ENCODE results near the gene TRAK1. TPM values are rescaled to one million over a fixed set of nuclear protein-coding genes. Genes with fewer than 3 reads are reported as not detected.

The TRAK1 gene
- total RNA-seq, 1 donor from 2014 or later: 53.8 TPM

DNA sequence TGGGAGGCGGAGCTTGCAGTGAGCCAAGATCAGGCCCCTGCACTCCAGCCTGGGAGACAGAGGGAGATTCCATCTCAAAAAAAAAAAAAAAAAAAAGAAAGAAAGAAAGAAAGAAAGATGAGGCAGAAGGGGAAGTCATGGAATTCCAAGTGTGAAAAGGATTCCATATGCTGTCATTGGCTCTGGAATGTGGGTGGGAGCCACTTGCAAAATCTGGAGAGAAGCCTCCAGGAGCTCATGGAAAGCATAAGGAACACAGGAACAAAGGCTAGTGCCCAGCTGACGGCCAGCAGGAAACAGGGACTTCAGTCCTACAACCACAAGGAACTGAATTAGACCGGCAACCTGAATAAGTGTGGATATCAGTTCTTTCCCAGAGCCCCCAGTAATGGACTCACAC is 12.5 kb upstream of the TRAK1 start:
- peaks cover 13% of the 10 kb centered on the region for H3K9me3 Mint-ChIP-seq (ENCODE audit: low read depth)
- TF ChIP-seq, protein P1, sequence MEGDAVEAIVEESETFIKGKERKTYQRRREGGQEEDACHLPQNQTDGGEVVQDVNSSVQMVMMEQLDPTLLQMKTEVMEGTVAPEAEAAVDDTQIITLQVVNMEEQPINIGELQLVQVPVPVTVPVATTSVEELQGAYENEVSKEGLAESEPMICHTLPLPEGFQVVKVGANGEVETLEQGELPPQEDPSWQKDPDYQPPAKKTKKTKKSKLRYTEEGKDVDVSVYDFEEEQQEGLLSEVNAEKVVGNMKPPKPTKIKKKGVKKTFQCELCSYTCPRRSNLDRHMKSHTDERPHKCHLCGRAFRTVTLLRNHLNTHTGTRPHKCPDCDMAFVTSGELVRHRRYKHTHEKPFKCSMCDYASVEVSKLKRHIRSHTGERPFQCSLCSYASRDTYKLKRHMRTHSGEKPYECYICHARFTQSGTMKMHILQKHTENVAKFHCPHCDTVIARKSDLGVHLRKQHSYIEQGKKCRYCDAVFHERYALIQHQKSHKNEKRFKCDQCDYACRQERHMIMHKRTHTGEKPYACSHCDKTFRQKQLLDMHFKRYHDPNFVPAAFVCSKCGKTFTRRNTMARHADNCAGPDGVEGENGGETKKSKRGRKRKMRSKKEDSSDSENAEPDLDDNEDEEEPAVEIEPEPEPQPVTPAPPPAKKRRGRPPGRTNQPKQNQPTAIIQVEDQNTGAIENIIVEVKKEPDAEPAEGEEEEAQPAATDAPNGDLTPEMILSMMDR (IDR thresholded peaks at IDR 0.05; ENCODE audit: unreplicated experiment): no peak
- H3K27me3 Mint-ChIP-seq: no peaks in the 10 kb centered on the region
- no peak overlapping the region for H3K4me3 Mint-ChIP-seq (ENCODE audit: low read depth)
- H3K4me1 Mint-ChIP-seq (ENCODE audit: low read depth): peaks cover 14% of the 10 kb centered on the region
- H3K27ac Mint-ChIP-seq: peak overlapping the region; percentile 49
- peaks cover 8% of the 10 kb centered on the region for H3K36me3 Mint-ChIP-seq (ENCODE audit: insufficient read depth)
- DNase-seq (ENCODE audit: low spot score, unreplicated experiment): no peak

DNA sequence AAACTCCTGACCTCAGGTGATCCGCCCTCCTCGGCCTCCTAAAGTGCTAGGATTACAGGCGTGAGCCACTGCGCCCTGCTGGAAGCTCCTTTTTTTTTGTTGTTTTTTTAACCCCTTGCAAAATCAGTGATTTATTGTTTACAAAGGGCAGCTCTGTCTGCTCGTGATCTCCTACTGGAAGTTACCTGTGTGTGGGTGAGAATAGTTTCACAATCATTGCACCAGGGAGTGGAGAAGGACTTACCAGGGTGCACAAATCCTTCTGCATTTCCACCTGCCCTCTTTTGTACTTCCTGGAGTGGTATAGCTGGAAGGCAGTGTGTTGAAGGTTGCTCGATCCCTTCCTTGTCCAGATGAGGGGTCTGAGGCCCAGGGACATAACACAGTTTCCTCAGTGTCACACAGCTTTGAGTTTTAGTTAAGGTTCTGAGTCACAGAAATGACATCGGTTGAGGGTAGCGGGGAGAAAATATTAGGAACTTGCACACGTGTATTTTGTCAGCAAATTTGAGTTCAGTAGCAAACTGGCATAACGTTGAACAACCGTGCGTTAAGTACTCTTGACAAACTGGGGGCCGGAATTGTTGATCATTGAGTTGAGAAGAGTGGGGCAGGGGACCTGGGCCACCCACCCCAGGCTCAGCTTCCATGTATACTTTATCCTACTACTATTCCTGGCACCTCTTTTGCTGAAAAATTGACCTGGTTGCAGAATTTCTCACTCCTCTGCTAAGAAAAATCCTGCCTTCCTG is 11.3 kb upstream of the TRAK1 start:
- H3K9me3 Mint-ChIP-seq (ENCODE audit: low read depth): peaks cover 13% of the 10 kb centered on the region
- no peaks in the 10 kb centered on the region for H3K27me3 Mint-ChIP-seq
- H3K36me3 Mint-ChIP-seq (ENCODE audit: insufficient read depth): peaks cover 8% of the 10 kb centered on the region
- H3K27ac Mint-ChIP-seq: peak overlapping the region; percentile 85
- TF ChIP-seq, protein P1 (IDR thresholded peaks at IDR 0.05; ENCODE audit: unreplicated experiment): no peak
- peaks cover 14% of the 10 kb centered on the region for H3K4me1 Mint-ChIP-seq (ENCODE audit: low read depth)
- H3K4me3 Mint-ChIP-seq (ENCODE audit: low read depth): no peak overlapping the region
- DNase-seq (ENCODE audit: low spot score, unreplicated experiment): no peak

DNA sequence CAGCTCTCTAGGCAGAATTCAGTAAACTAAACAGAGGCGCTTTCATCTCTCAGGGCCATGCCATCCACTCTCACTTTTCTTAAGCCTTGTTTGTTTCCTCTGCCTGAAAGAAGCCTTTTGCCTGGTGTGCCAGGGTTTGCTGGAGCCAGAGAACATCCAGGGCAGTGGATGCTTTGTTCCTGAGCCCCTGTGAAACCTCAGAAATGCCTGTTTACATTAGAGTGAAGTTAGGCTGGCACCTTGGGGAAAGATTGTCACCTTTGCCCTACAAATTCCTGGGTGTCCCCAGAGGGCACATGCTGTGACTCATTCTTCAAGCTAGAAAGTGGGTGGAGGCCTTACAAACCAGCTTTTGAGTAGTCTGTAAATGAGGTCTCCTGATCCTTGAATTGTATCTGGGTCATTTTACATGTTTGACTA is 10.7 kb upstream of the TRAK1 start:
- TF ChIP-seq, protein P1 (IDR thresholded peaks at IDR 0.05; ENCODE audit: unreplicated experiment): no peak
- Mint-ChIP-seq H3K27ac (peak overlapping the region; percentile 81), H3K4me3 (ENCODE audit: low read depth) (no peak overlapping the region), H3K9me3 (ENCODE audit: low read depth) (peaks cover 13% of the 10 kb centered on the region), H3K27me3 (no peaks in the 10 kb centered on the region), H3K36me3 (ENCODE audit: insufficient read depth) (peaks cover 8% of the 10 kb centered on the region), H3K4me1 (ENCODE audit: low read depth) (peaks cover 17% of the 10 kb centered on the region)
- DNase-seq (ENCODE audit: low spot score, unreplicated experiment): no peak

DNA sequence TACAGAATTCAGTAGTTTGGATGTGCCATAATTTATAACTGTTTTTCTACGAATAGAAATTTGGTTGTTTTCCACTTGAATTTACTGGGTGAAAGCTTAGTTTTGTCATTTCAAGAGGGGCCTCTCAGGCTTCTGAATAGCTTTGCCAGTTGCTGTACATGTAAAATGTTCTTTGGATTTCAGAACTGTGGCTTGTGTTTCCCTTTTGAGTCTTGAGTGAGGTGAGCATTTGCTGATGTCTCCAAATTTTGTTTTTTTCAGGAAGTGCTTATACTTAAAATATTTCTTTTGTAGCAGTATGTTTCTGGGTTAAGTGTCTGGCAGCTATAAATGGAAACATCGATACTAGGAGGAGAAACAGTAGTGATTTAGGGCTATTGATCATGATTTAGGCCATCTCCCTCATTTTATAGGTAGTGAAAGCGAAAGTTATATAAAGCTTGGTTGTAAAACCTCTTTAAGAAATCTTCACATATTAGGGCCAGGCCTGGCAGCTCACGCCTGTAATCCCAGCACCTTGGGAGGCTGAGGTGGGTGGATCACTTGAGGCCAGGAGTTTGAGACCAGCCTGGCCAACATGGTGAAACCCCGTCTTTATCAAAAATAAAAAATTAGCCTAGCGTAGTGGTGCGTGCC is 9.2 kb upstream of the TRAK1 start:
- Mint-ChIP-seq H3K27me3 (no peaks in the 10 kb centered on the region), H3K36me3 (ENCODE audit: insufficient read depth) (peaks cover 4% of the 10 kb centered on the region), H3K9me3 (ENCODE audit: low read depth) (peaks cover 8% of the 10 kb centered on the region), H3K27ac (no peak overlapping the region), H3K4me1 (ENCODE audit: low read depth) (peaks cover 22% of the 10 kb centered on the region), H3K4me3 (ENCODE audit: low read depth) (no peak overlapping the region)
- TF ChIP-seq, protein P1 (IDR thresholded peaks at IDR 0.05; ENCODE audit: unreplicated experiment): no peak
- DNase-seq (ENCODE audit: low spot score, unreplicated experiment): no peak

DNA sequence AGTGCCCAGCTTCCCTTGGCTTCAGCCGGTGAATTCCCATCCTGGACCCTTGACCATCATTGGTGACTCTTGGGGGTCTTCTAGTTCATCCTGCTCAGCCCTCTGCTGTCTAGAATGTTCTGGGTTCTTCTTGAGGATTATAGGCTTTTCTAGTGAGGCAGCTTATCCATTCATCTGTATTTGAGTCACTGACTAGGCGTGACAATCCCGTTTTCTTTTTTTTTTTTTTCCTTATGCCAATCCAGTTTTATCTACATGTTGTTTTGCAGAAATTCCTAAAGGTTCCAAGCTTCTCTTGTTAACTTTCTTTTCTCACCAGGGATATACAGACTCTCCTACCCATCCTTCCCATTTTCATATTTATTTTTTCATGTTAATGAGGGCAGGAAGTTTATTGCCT is 6.6 kb upstream of the TRAK1 start:
- H3K4me1 Mint-ChIP-seq (ENCODE audit: low read depth): peaks cover 24% of the 10 kb centered on the region
- H3K36me3 Mint-ChIP-seq (ENCODE audit: insufficient read depth): peaks cover under 1% of the 10 kb centered on the region
- no peaks in the 10 kb centered on the region for H3K27me3 Mint-ChIP-seq
- no peak overlapping the region for H3K4me3 Mint-ChIP-seq (ENCODE audit: low read depth)
- H3K9me3 Mint-ChIP-seq (ENCODE audit: low read depth): no peaks in the 10 kb centered on the region
- TF ChIP-seq, protein P1 (IDR thresholded peaks at IDR 0.05; ENCODE audit: unreplicated experiment): no peak
- DNase-seq (ENCODE audit: low spot score, unreplicated experiment): no peak
- no peak overlapping the region for H3K27ac Mint-ChIP-seq
